Measurements from ENCODE around the gene CROCC2. TPM values are rescaled to one million over a fixed set of nuclear protein-coding genes. Genes with fewer than 3 reads are reported as not detected.

The CROCC2 gene
- polyA plus RNA-seq, 2 of the 4 experiments (the other 2 are of a cell fraction), result not detected

DNA sequence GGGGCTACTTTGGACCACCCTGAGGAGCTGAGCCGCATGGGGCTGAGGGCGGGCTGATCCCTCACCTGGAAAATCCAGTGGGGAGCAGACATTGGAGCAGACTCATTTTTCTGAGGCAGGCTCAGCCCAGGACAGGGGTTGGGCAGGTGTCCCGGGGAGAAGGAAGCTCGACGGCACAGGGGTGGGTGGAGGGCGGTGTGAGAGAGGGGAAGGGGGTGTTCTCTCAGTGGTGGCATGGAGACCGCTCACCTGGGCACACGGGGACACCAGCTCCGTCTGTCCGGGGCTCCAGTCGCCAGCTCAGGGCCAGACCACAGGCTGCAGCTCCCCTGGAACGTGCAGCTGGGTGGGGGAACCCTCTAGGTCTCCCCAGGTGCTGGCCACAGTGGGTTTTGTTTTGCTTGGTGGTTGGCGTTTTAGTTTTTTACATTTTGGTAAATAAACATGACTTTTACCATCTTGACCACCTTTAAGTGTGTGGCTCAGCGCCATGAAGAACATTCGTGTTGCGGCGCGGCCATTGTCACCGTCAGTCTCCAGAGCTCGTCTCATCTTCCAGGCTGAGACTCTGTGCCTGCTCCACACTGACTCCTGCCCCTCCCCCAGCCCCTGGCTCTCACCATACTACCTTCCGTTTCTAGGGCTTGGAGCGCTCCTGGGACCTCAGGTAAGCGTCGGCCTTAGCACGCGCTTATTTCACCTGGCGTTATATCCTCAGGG, 5.8 kb upstream of the CROCC2 start:
- H3K9me3 ChIP-seq, result no peaks in the 10 kb centered on the region
- ATAC-seq (no peak), DNase-seq (ENCODE audit: low read depth in 1 of 2, low spot score in 1 of 2) (no peak), FAIRE-seq (no peak)
- no peak overlapping the region for H3K4me3 ChIP-seq
- ChIA-PET POLR2A (no interaction called here), CTCF (interaction anchor here (1.6 to 8.6 kb wide), 2 partner anchors 9 to 13 kb away, joined by 6 to 43 read pairs; no protein-coding TSS in a partner anchor)
- H3K27ac ChIP-seq, result no peak overlapping the region
- TF ChIP-seq HEYL (CRISPR knock-in tag; IDR thresholded peaks at IDR 0.05) (no peak), FOSL2 (IDR thresholded peaks at IDR 0.05) (no peak), FOSL2 (CRISPR knock-in tag; IDR thresholded peaks at IDR 0.05) (no peak), CBX2 (IDR thresholded peaks at IDR 0.05; ENCODE audit: borderline replicate concordance, low read depth) (no peak)
- peaks cover 12% of the 10 kb centered on the region for H3K4me1 ChIP-seq
- H3K4me2 ChIP-seq, result no peak overlapping the region
- 68% methylated on average over 26 of the region's 27 CpGs for WGBS (ENCODE audit: missing lambda C conversion rate)

DNA sequence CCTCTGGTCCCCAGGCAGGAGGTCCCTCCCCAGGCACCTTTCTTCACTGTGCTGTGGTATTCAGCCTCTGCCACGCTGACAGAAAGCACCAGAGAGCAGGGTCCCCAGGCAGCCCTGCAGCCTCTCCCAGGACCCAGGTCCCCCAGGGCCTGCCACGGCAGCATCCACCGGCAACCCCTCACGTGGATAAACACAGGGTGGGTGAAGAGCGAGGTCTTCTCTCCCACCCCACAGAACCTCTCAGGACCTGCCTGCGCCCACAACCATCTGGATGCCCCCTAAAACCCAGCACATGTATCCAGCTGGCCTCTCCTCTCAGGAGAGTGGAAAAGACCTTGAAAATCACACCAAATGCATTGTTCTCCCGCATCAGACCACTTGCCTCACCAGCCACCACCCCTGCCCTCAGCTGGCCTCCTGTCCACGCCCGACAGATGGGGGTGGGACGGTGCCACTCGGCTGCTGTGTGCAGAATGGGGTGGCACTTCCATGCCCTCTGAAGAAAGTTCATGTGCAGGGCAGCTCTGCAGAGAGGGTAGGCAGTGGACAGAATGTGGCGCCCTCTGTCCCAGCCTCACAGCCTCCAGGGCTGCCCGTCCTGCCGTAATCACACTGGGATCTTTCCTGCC, 4.0 kb upstream of the CROCC2 start:
- Histone ChIP-seq H3K27ac (no peak overlapping the region), H3K9me3 (no peaks in the 10 kb centered on the region), H3K4me1 (peaks cover under 1% of the 10 kb centered on the region; the same call in 2 of the 3 replicates), H3K4me2 (no peak overlapping the region), H3K4me3 (no peak overlapping the region)
- DNase-seq (ENCODE audit: low read depth in 1 of 2, low spot score in 1 of 2) (no peak), FAIRE-seq (no peak), ATAC-seq (peak in 1 of 2 experiments; percentile 17; a peak in 2 of 6 replicates)
- 66% methylated on average over 14 of the region's 14 CpGs for WGBS (ENCODE audit: missing lambda C conversion rate)
- TF ChIP-seq, protein P1, sequence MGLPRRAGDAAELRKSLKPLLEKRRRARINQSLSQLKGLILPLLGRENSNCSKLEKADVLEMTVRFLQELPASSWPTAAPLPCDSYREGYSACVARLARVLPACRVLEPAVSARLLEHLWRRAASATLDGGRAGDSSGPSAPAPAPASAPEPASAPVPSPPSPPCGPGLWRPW (IDR thresholded peaks at IDR 0.05), result no peak
- TF ChIP-seq, protein P2, sequence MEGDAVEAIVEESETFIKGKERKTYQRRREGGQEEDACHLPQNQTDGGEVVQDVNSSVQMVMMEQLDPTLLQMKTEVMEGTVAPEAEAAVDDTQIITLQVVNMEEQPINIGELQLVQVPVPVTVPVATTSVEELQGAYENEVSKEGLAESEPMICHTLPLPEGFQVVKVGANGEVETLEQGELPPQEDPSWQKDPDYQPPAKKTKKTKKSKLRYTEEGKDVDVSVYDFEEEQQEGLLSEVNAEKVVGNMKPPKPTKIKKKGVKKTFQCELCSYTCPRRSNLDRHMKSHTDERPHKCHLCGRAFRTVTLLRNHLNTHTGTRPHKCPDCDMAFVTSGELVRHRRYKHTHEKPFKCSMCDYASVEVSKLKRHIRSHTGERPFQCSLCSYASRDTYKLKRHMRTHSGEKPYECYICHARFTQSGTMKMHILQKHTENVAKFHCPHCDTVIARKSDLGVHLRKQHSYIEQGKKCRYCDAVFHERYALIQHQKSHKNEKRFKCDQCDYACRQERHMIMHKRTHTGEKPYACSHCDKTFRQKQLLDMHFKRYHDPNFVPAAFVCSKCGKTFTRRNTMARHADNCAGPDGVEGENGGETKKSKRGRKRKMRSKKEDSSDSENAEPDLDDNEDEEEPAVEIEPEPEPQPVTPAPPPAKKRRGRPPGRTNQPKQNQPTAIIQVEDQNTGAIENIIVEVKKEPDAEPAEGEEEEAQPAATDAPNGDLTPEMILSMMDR (IDR thresholded peaks at IDR 0.05), result no peak
- no peak for TF ChIP-seq RARB (CRISPR knock-in tag; IDR thresholded peaks at IDR 0.05)
- no peak for TF ChIP-seq HEYL (CRISPR knock-in tag; IDR thresholded peaks at IDR 0.05)
- TF ChIP-seq CBX8 (IDR thresholded peaks at IDR 0.05), result no peak
- no peak for TF ChIP-seq RCOR1 (IDR thresholded peaks at IDR 0.05; ENCODE audit: low read depth, low read length)
- TF ChIP-seq NFE2L2 (conservative IDR thresholded peaks at IDR 0.05; ENCODE audit: low read length), result no peak
- no peak for TF ChIP-seq GATA3 (IDR thresholded peaks at IDR 0.05; ENCODE audit: borderline replicate concordance)
- no peak for TF ChIP-seq JUN (IDR thresholded peaks at IDR 0.05)
- TF ChIP-seq POLR2A (IDR thresholded peaks at IDR 0.05; ENCODE audit: low read length), result no peak
- no peak for TF ChIP-seq SMC3 (IDR thresholded peaks at IDR 0.05)
- no peak for TF ChIP-seq RNF2 (IDR thresholded peaks at IDR 0.05; ENCODE audit: borderline replicate concordance, low read depth)
- TF ChIP-seq RFX5 (IDR thresholded peaks at IDR 0.05), result no peak
- no peak for TF ChIP-seq EHMT2 (IDR thresholded peaks at IDR 0.05; ENCODE audit: low read depth)
- TF ChIP-seq HDAC2 (IDR thresholded peaks at IDR 0.05), result no peak
- no peak for TF ChIP-seq HOXB5 (CRISPR knock-in tag; IDR thresholded peaks at IDR 0.05)
- POLR2A ChIA-PET, result no interaction called here
- CTCF ChIA-PET, result interaction anchor here (1.6 to 8.6 kb wide), 2 partner anchors 11 kb away, joined by 4 to 43 read pairs; no protein-coding TSS in a partner anchor

DNA sequence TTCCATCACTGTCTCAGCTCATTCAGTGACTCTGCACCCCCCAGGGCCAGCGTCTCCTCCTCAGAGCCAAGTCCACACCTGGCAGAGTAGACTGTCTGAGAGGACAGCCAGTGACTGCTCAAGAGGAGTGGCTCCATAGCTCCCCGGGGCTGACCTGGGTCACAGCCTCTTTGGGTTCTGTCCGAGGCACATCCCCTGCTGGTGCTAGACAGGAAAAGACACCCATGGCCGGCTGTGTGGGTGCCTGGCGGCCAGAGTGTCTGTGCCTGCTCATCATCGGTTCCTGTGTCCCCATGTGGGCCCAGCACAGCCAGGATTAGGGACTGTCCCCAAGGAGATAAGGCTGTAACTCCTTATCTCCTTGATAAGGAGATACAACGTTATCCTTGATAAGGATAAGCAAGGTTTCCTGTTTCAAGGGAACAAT, 3.5 kb upstream of the CROCC2 start:
- no peaks in the 10 kb centered on the region for H3K9me3 ChIP-seq
- H3K4me2 ChIP-seq, result no peak overlapping the region
- TF ChIP-seq SMC3 (IDR thresholded peaks at IDR 0.05) (no peak), HOXA7 (CRISPR knock-in tag; IDR thresholded peaks at IDR 0.05) (no peak), JUN (IDR thresholded peaks at IDR 0.05) (no peak), NR3C1 (IDR thresholded peaks at IDR 0.05) (no peak), RAD21 (conservative IDR thresholded peaks at IDR 0.05 in 1 of 2, IDR thresholded peaks at IDR 0.05 in 1 of 2) (no peak), SREBF2 (IDR thresholded peaks at IDR 0.05) (no peak), RARB (CRISPR knock-in tag; IDR thresholded peaks at IDR 0.05) (no peak), PHF8 (IDR thresholded peaks at IDR 0.05; ENCODE audit: borderline replicate concordance, low read depth) (no peak)
- no peak overlapping the region for H3K27ac ChIP-seq
- ChIA-PET CTCF (interaction anchor here (1.6 to 8.6 kb wide), 3 partner anchors 11 to 81 kb away, joined by 3 to 43 read pairs (median 4); no protein-coding TSS in a partner anchor), POLR2A (no interaction called here)
- no peaks in the 10 kb centered on the region for H3K4me1 ChIP-seq
- WGBS (ENCODE audit: missing lambda C conversion rate), result 22% methylated on average over 3 of the region's 7 CpGs
- DNase-seq (ENCODE audit: low read depth in 1 of 2, low spot score in 1 of 2) (no peak), ATAC-seq (peak; percentile 3 to 32; a peak in 3 of 6 replicates), FAIRE-seq (no peak)
- H3K4me3 ChIP-seq, result no peak overlapping the region
